Measurements from ENCODE around the gene C10orf62. TPM values are rescaled to one million over a fixed set of nuclear protein-coding genes. Genes with fewer than 3 reads are reported as not detected.

The C10orf62 gene
- total RNA-seq, 6 donors from 2014 or later = 0.20 to 7.3 TPM; not detected in 4

DNA sequence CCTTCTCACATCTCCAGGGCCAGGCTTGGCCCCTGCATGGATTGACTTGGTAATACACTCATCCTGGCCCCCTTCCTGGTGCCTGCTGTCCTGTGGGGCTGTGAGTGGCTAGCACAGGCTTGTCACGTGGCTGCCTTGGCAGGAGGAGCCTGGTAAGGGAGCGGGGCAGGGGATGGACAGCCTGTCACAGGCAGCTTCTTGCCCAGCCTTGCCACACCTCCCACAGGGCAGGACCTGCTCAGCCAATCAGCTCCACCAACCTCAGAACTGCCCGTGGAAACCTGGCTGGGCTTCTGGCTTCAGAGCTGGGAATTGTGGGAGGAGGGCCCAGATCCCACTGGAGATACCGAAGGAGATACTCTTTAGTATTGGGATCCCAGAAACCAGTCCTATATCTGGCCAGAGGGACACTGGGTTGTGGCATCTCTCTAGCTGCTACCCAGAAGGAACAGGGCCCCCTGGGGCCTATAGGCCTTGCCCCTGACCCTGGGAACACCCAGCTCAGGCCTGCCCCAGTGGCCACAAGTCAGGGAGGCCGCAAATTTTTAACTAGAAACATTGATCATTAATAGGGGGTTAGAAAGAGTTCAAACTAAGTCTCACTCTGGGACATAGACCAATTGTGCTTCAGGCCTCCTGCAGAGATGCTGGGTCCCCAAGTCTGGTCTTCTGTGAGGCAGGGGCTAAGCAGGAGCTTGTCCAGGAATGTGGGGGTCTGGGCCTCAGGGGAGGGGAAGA, 5.3 kb upstream of the C10orf62 start, which contains the start of gene HOGA1:
HOGA1 (plus strand) TSS at position 330 of the 738 bp plus-strand sequence; CDS start at position 645, 315 bp downstream.
- 50 to 80% methylated on average over 1 to 5 of the region's 5 CpGs for WGBS, 2 donors
- DNase-seq (peak in 1 of 2 donors; percentile 50), ATAC-seq (ENCODE audit: low FRiP score in 2 of 2) (peak; percentile 54 to 68)
- peak within 1 kb of the TSS in 2 of 4 donors; percentile 39 to 45 for H3K27ac ChIP-seq
- no peak within 1 kb of the TSS for H3K4me3 ChIP-seq
- no peaks in the 10 kb centered on the region for H3K27me3 ChIP-seq
- H3K9me3 ChIP-seq = no peaks in the 10 kb centered on the region
- TF ChIP-seq, protein P1, sequence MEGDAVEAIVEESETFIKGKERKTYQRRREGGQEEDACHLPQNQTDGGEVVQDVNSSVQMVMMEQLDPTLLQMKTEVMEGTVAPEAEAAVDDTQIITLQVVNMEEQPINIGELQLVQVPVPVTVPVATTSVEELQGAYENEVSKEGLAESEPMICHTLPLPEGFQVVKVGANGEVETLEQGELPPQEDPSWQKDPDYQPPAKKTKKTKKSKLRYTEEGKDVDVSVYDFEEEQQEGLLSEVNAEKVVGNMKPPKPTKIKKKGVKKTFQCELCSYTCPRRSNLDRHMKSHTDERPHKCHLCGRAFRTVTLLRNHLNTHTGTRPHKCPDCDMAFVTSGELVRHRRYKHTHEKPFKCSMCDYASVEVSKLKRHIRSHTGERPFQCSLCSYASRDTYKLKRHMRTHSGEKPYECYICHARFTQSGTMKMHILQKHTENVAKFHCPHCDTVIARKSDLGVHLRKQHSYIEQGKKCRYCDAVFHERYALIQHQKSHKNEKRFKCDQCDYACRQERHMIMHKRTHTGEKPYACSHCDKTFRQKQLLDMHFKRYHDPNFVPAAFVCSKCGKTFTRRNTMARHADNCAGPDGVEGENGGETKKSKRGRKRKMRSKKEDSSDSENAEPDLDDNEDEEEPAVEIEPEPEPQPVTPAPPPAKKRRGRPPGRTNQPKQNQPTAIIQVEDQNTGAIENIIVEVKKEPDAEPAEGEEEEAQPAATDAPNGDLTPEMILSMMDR (IDR thresholded peaks at IDR 0.05) = no peak
- TF ChIP-seq POLR2A (IDR thresholded peaks at IDR 0.05) = no peak
- no peak for TF ChIP-seq POLR2AphosphoS5 (IDR thresholded peaks at IDR 0.05)
- TF ChIP-seq EP300 (IDR thresholded peaks at IDR 0.05) = no peak
- H3K4me1 ChIP-seq = peaks cover 0 to 6% (median 0%) of the 10 kb centered on the region in 4 donors
- no peaks in the 10 kb centered on the region for H3K36me3 ChIP-seq

DNA sequence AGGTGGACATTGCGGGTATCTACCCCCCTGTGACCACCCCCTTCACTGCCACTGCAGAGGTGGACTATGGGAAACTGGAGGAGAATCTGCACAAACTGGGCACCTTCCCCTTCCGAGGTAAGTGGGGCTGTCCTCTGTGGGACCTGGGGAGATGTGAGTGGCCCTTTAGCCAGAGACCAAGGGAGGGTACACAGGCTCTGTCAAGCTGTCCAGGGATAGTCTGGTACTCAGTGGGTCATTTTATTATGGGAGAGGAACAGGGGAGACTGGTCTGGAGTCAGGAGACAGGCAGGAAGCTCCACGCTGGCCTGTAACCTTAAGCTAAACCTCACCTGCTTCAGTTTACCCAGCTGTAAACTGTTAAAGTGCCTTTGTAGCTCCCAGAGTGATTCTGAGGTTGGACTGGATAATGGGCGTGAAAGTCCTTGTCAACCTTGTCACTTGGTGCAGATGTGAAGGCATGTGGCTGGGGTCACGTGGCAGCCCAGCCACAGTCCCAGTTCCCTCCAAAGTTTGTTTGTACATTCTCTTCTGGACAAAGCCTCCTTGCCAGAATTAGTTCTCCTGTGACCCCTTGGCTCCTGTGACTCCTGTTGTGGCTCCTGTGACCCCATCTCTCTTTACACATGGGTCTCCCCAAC, 4.6 kb upstream of the C10orf62 start:
- Histone ChIP-seq H3K9me3 (no peaks in the 10 kb centered on the region), H3K27ac (peak overlapping the region in 2 of 4 donors; percentile 39 to 45)

DNA sequence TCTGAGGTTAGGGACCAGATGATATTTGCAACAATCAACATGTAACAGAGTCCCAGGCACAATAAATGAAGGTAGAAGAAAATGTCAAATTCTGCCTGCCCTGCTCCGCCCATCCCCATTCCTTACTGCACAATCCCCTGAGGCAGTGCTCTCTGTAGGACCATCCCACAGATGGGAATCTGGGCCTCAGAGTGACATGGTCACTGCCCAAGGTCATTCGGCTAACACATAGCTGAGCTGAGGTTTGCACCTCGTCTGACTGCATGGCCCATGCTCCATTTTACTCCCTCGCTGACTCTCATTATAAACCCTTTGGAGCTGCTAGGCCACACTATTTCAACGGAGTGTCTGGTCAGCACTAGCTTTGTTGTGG, 4.1 kb upstream of the C10orf62 start:
- 90 to 91% methylated on average over 5 of the region's 5 CpGs for WGBS, 2 donors

More for the DNA sequence above, 4.6 kb upstream of the C10orf62 start:
- no peaks in the 10 kb centered on the region for H3K36me3 ChIP-seq
- H3K4me3 ChIP-seq = no peak overlapping the region
- WGBS, 2 donors = 83 to 90% methylated on average over 5 of the region's 5 CpGs
- TF ChIP-seq POLR2AphosphoS5 (IDR thresholded peaks at IDR 0.05) (no peak), EP300 (IDR thresholded peaks at IDR 0.05) (no peak), POLR2A (IDR thresholded peaks at IDR 0.05) (no peak)
- TF ChIP-seq, protein P1 (IDR thresholded peaks at IDR 0.05) = no peak
- peaks cover 0 to 6% (median 0%) of the 10 kb centered on the region in 4 donors for H3K4me1 ChIP-seq
- DNase-seq (no peak), ATAC-seq (ENCODE audit: low FRiP score in 2 of 2) (no peak)
- H3K27me3 ChIP-seq = no peaks in the 10 kb centered on the region

DNA sequence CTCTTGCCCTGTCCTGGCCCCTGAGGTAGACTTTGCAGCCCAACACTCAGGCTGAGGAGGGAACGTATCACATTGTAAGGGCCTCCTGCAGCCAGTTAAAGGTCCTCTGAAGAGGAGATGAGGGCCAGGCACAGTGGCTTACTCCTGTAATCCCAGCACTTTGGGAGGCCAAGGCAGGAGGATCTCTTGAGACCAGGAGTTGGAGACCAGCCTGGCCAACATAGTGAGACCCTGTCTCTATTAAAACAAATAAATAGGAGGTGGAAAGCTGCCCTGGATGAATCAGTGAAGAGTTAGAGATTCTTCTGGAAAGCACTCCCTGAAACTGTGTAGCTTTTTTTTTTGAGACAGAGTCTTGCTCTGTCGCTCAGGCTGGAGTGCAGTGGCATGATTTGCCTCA, 2.3 kb upstream of the C10orf62 start:
- no peaks in the 10 kb centered on the region for H3K27me3 ChIP-seq
- no peaks in the 10 kb centered on the region for H3K36me3 ChIP-seq
- peaks cover 0 to 6% (median 0%) of the 10 kb centered on the region in 4 donors for H3K4me1 ChIP-seq
- 87 to 96% methylated on average over 2 of the region's 2 CpGs for WGBS, 2 donors
- H3K27ac ChIP-seq = no peak overlapping the region
- no peak overlapping the region for H3K4me3 ChIP-seq
- ATAC-seq (ENCODE audit: low FRiP score in 2 of 2) (no peak), DNase-seq (no peak)
- H3K9me3 ChIP-seq = no peaks in the 10 kb centered on the region
- TF ChIP-seq EP300 (IDR thresholded peaks at IDR 0.05) = no peak
- TF ChIP-seq, protein P1 (IDR thresholded peaks at IDR 0.05) = no peak
- no peak for TF ChIP-seq POLR2A (IDR thresholded peaks at IDR 0.05)
- TF ChIP-seq POLR2AphosphoS5 (IDR thresholded peaks at IDR 0.05) = no peak

More for the DNA sequence above, 4.1 kb upstream of the C10orf62 start:
- TF ChIP-seq POLR2AphosphoS5 (IDR thresholded peaks at IDR 0.05) (no peak), EP300 (IDR thresholded peaks at IDR 0.05) (no peak), POLR2A (IDR thresholded peaks at IDR 0.05) (no peak)
- TF ChIP-seq, protein P1 (IDR thresholded peaks at IDR 0.05) = no peak
- no peak for DNase-seq
- no peak overlapping the region for H3K27ac ChIP-seq
- no peak for ATAC-seq (ENCODE audit: low FRiP score in 2 of 2)
- no peaks in the 10 kb centered on the region for H3K36me3 ChIP-seq
- no peak overlapping the region for H3K4me3 ChIP-seq
- peaks cover 0 to 6% (median 0%) of the 10 kb centered on the region in 4 donors for H3K4me1 ChIP-seq
- no peaks in the 10 kb centered on the region for H3K27me3 ChIP-seq
- H3K9me3 ChIP-seq = no peaks in the 10 kb centered on the region
